ENCODE data around the gene ATG7.

- TF ChIP-seq CTCF (IDR thresholded peaks at IDR 0.05) (no peak), EP300 (IDR thresholded peaks at IDR 0.05) (no peak), POLR2A (IDR thresholded peaks at IDR 0.05) (no peak)
Measured at GRCh38 chr3:11382146-11382745, 110.0 kb downstream of the ATG7 start.
